GM18870 (cell line): ENCODE results near the gene WDFY2.

Experiments
- ATAC-seq: cut with Tn5 transposase; IDR thresholded peaks from one replicate; pipeline ENCODE4 v1.9.1; 2021; ENCODE audit warnings: moderate library complexity; ENCODE audit not compliant: unreplicated experiment

The WDFY2 gene

GRCh38 chr13:51764184-51765141 is 180.2 kb downstream of the WDFY2 start:
- peak; percentile 87 for ATAC-seq

GRCh38 chr13:51765142-51765515 is 180.9 kb downstream of the WDFY2 start:
- no peak for ATAC-seq

- no peak for ATAC-seq
Measured at GRCh38 chr13:51767100-51767499, 182.8 kb downstream of the WDFY2 start.

GRCh38 chr13:51768378-51768921 is 184.2 kb downstream of the WDFY2 start:
- no peak for ATAC-seq

GRCh38 chr13:51768976-51769375 is 184.7 kb downstream of the WDFY2 start:
- ATAC-seq: no peak

GRCh38 chr13:51769455-51770127 is 185.3 kb downstream of the WDFY2 start:
- no peak for ATAC-seq

- no peak for ATAC-seq
Measured at GRCh38 chr13:51770160-51770559, 185.9 kb downstream of the WDFY2 start.

GRCh38 chr13:51770681-51771417 is 186.6 kb downstream of the WDFY2 start:
- no peak for ATAC-seq

GRCh38 chr13:51771418-51772104 is 187.3 kb downstream of the WDFY2 start:
- no peak for ATAC-seq

- ATAC-seq: no peak
Measured at GRCh38 chr13:51772105-51772455, 187.8 kb downstream of the WDFY2 start.

GRCh38 chr13:51772781-51773180 is 188.5 kb downstream of the WDFY2 start:
- ATAC-seq: no peak

GRCh38 chr13:51773515-51773914 is 189.3 kb downstream of the WDFY2 start:
- ATAC-seq: no peak

- ATAC-seq: no peak
Measured at GRCh38 chr13:51776179-51776578, 191.9 kb downstream of the WDFY2 start.

GRCh38 chr13:51777921-51778320 is 193.7 kb downstream of the WDFY2 start:
- ATAC-seq: no peak

GRCh38 chr13:51778392-51778791 is 194.1 kb downstream of the WDFY2 start:
- ATAC-seq: no peak

- ATAC-seq: no peak
Measured at GRCh38 chr13:51780099-51780498, 195.8 kb downstream of the WDFY2 start.

GRCh38 chr13:51781246-51782022 is 197.2 kb downstream of the WDFY2 start:
- ATAC-seq: no peak

GRCh38 chr13:51782026-51782710 is 197.9 kb downstream of the WDFY2 start:
- no peak for ATAC-seq

- no peak for ATAC-seq
Measured at GRCh38 chr13:51783428-51784094, 199.3 kb downstream of the WDFY2 start.
